ENCODE measurements around the gene MCEMP1. TPM values are rescaled to one million over a fixed set of nuclear protein-coding genes. Genes with fewer than 3 reads are reported as not detected.

The MCEMP1 gene
- total RNA-seq, 1 experiment from 2014 or later, result not detected

- in situ Hi-C loops (cut with HindIII; ENCODE audit: low pct_unique_long_range_greater_than_20kb, low sequenced_read_pairs), result no loop called here
- ATAC-seq, result no peak
- CTCF ChIA-PET, result no interaction called here
Observed at GRCh38 chr19:7665076-7665475, 11.8 kb upstream of the MCEMP1 start.

GRCh38 chr19:7668842-7669241 is 8.0 kb upstream of the MCEMP1 start, which contains the start of gene RETN:
RETN (plus strand) TSS chr19:7669049; CDS start chr19:7669327, 278 bp downstream.
- Histone ChIP-seq H3K36me3 (ENCODE audit: control insufficient read depth, insufficient read depth, low read length) (no peaks in the 10 kb centered on the region), H3K4me3 (ENCODE audit: low read depth in 2 of 2, low read length in 2 of 2) (no peak within 1 kb of the TSS), H3K27ac (ENCODE audit: low read length) (no peak within 1 kb of the TSS), H3K4me1 (ENCODE audit: control insufficient read depth, insufficient read depth, low read length) (no peaks in the 10 kb centered on the region), H3K27me3 (ENCODE audit: control insufficient read depth, insufficient read depth, low read length) (no peaks in the 10 kb centered on the region), H3K9me3 (ENCODE audit: control insufficient read depth, insufficient read depth, low read depth, low read length) (no peaks in the 10 kb centered on the region)
- DNase-seq (ENCODE audit: low read depth, low spot score) (no peak), ATAC-seq (no peak)
- no peak for TF ChIP-seq SIN3A (IDR thresholded peaks at IDR 0.05; ENCODE audit: borderline replicate concordance, insufficient read depth, low read depth, low read length)
- TF ChIP-seq POLR2AphosphoS5 (IDR thresholded peaks at IDR 0.05; ENCODE audit: low read depth, low read length), result no peak
- TF ChIP-seq, protein P1, sequence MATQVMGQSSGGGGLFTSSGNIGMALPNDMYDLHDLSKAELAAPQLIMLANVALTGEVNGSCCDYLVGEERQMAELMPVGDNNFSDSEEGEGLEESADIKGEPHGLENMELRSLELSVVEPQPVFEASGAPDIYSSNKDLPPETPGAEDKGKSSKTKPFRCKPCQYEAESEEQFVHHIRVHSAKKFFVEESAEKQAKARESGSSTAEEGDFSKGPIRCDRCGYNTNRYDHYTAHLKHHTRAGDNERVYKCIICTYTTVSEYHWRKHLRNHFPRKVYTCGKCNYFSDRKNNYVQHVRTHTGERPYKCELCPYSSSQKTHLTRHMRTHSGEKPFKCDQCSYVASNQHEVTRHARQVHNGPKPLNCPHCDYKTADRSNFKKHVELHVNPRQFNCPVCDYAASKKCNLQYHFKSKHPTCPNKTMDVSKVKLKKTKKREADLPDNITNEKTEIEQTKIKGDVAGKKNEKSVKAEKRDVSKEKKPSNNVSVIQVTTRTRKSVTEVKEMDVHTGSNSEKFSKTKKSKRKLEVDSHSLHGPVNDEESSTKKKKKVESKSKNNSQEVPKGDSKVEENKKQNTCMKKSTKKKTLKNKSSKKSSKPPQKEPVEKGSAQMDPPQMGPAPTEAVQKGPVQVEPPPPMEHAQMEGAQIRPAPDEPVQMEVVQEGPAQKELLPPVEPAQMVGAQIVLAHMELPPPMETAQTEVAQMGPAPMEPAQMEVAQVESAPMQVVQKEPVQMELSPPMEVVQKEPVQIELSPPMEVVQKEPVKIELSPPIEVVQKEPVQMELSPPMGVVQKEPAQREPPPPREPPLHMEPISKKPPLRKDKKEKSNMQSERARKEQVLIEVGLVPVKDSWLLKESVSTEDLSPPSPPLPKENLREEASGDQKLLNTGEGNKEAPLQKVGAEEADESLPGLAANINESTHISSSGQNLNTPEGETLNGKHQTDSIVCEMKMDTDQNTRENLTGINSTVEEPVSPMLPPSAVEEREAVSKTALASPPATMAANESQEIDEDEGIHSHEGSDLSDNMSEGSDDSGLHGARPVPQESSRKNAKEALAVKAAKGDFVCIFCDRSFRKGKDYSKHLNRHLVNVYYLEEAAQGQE (IDR thresholded peaks at IDR 0.05; ENCODE audit: insufficient read depth in 1 of 2, low read depth in 2 of 2, low read length in 1 of 2), result no peak
- no peak for TF ChIP-seq CTCF (IDR thresholded peaks at IDR 0.05)
- TF ChIP-seq TCF7L2 (IDR thresholded peaks at IDR 0.05; ENCODE audit: low read depth, low read length), result no peak
- POLR2A ChIA-PET, result no interaction called here
- BruUV-seq (replicated peaks), result no TSS peak
- CTCF ChIA-PET, result interaction anchor here (0.5 to 0.8 kb wide), 2 partner anchors 12 to 233 kb away, joined by 3 read pairs; partner anchors contain the start of gene TRAPPC5
- in situ Hi-C loops (cut with HindIII; ENCODE audit: low pct_unique_long_range_greater_than_20kb, low sequenced_read_pairs), result no loop called here
- intact Hi-C loops (cut with micrococcal nuclease; ENCODE audit: unreplicated experiment), result no loop called here

More at GRCh38 chr19:7665076-7665475, 11.8 kb upstream of the MCEMP1 start:
- Histone ChIP-seq H3K27ac (ENCODE audit: low read length) (no peak overlapping the region), H3K36me3 (ENCODE audit: control insufficient read depth, insufficient read depth, low read length) (no peaks in the 10 kb centered on the region), H3K4me3 (ENCODE audit: low read depth in 2 of 2, low read length in 2 of 2) (no peak overlapping the region), H3K4me1 (ENCODE audit: control insufficient read depth, insufficient read depth, low read length) (no peaks in the 10 kb centered on the region), H3K27me3 (ENCODE audit: control insufficient read depth, insufficient read depth, low read length) (no peaks in the 10 kb centered on the region), H3K9me3 (ENCODE audit: control insufficient read depth, insufficient read depth, low read depth, low read length) (no peaks in the 10 kb centered on the region)
- intact Hi-C loops (cut with micrococcal nuclease; ENCODE audit: unreplicated experiment), result no loop called here
- POLR2A ChIA-PET, result interaction anchor here (0.5 kb wide), 1 partner anchor 241 kb away, joined by 4 read pairs; no protein-coding TSS in a partner anchor
- TF ChIP-seq TCF7L2 (IDR thresholded peaks at IDR 0.05; ENCODE audit: low read depth, low read length), result no peak
- DNase-seq (ENCODE audit: low read depth, low spot score), result no peak
- no TSS peak for BruUV-seq (replicated peaks)

DNA sequence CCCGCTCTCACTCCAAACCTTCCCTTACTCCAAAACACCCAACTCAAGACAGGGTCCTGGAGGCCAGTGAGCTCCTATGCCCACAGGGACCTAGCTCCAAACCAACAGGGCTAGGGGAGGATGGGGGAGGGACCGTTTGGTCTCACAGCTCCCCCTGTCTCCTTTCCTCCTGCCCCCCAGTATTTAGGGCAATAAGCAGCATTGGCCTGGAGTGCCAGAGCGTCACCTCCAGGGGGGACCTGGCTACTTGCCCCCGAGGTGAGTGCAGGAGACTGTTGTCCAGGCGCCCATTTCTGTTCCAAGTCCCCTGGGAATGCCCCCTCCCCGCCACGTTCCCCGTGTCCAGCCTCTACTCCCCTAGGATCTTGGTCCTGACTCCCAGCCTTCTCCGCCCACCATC is 7.2 kb upstream of the MCEMP1 start:
- in situ Hi-C loops (cut with HindIII; ENCODE audit: low pct_unique_long_range_greater_than_20kb, low sequenced_read_pairs), result no loop called here

More for the DNA sequence above, 7.2 kb upstream of the MCEMP1 start:
- ATAC-seq (no peak), DNase-seq (ENCODE audit: low read depth, low spot score) (no peak)
- ChIA-PET POLR2A (no interaction called here), CTCF (interaction anchor here (0.5 kb wide), 1 partner anchor 743 kb away, joined by 20 read pairs; no protein-coding TSS in a partner anchor)
- no peaks in the 10 kb centered on the region for H3K27me3 ChIP-seq (ENCODE audit: control insufficient read depth, insufficient read depth, low read length)
- BruUV-seq (replicated peaks), result no TSS peak
- H3K4me1 ChIP-seq (ENCODE audit: control insufficient read depth, insufficient read depth, low read length), result no peaks in the 10 kb centered on the region
- intact Hi-C loops (cut with micrococcal nuclease; ENCODE audit: unreplicated experiment), result no loop called here
- no peak overlapping the region for H3K4me3 ChIP-seq (ENCODE audit: low read depth in 2 of 2, low read length in 2 of 2)
- no peaks in the 10 kb centered on the region for H3K9me3 ChIP-seq (ENCODE audit: control insufficient read depth, insufficient read depth, low read depth, low read length)
- TF ChIP-seq SIN3A (IDR thresholded peaks at IDR 0.05; ENCODE audit: borderline replicate concordance, insufficient read depth, low read depth, low read length) (no peak), POLR2AphosphoS5 (IDR thresholded peaks at IDR 0.05; ENCODE audit: low read depth, low read length) (no peak), TCF7L2 (IDR thresholded peaks at IDR 0.05; ENCODE audit: low read depth, low read length) (no peak), CTCF (IDR thresholded peaks at IDR 0.05) (no peak)
- TF ChIP-seq, protein P1 (IDR thresholded peaks at IDR 0.05; ENCODE audit: insufficient read depth in 1 of 2, low read depth in 2 of 2, low read length in 1 of 2), result no peak
- no peaks in the 10 kb centered on the region for H3K36me3 ChIP-seq (ENCODE audit: control insufficient read depth, insufficient read depth, low read length)
- H3K27ac ChIP-seq (ENCODE audit: low read length), result no peak overlapping the region
